ENCODE measurements around the gene PPP1R12B. TPM values are rescaled to one million over a fixed set of nuclear protein-coding genes. Genes with fewer than 3 reads are reported as not detected.
A peak's percentile ranks its signal among the peaks of the same experiment; 100 is the strongest.

PPP1R12B gene
- total and polyA plus RNA-seq, 4 donors = 6.0 to 122 (median 22.0) TPM

- H3K36me3 ChIP-seq (ENCODE audit: control insufficient read depth in 4 of 4, insufficient read depth in 4 of 4, low read length in 4 of 4) = no peaks in the 10 kb centered on the region
- no peak overlapping the region for H3K4me3 ChIP-seq
- 38 to 55% methylated on average over 1 of the region's 1 CpG for WGBS, 2 donors
- H3K9ac ChIP-seq (ENCODE audit: insufficient read depth in 1 of 2, low read length in 2 of 2) = no peak overlapping the region
- no peak overlapping the region for H3K27ac ChIP-seq (ENCODE audit: low read depth in 1 of 2, low read length in 1 of 2)
- peaks cover 0 to 6% (median 0%) of the 10 kb centered on the region in 5 donors for H3K4me1 ChIP-seq (ENCODE audit: control insufficient read depth in 5 of 5, insufficient read depth in 5 of 5, low read length in 5 of 5)
- no peaks in the 10 kb centered on the region for H3K9me3 ChIP-seq (ENCODE audit: control insufficient read depth in 4 of 4, insufficient read depth in 3 of 4, low read length in 3 of 4)
- no peak for ATAC-seq (ENCODE audit: insufficient read depth, low FRiP score)
- TF ChIP-seq, protein P1, sequence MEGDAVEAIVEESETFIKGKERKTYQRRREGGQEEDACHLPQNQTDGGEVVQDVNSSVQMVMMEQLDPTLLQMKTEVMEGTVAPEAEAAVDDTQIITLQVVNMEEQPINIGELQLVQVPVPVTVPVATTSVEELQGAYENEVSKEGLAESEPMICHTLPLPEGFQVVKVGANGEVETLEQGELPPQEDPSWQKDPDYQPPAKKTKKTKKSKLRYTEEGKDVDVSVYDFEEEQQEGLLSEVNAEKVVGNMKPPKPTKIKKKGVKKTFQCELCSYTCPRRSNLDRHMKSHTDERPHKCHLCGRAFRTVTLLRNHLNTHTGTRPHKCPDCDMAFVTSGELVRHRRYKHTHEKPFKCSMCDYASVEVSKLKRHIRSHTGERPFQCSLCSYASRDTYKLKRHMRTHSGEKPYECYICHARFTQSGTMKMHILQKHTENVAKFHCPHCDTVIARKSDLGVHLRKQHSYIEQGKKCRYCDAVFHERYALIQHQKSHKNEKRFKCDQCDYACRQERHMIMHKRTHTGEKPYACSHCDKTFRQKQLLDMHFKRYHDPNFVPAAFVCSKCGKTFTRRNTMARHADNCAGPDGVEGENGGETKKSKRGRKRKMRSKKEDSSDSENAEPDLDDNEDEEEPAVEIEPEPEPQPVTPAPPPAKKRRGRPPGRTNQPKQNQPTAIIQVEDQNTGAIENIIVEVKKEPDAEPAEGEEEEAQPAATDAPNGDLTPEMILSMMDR (IDR thresholded peaks at IDR 0.05; ENCODE audit: control extremely low read depth, extremely low read depth) = no peak
- H3K27me3 ChIP-seq (ENCODE audit: control insufficient read depth in 3 of 3, insufficient read depth in 3 of 3, low read length in 2 of 3) = no peaks in the 10 kb centered on the region
- DNase-seq = no peak
These were observed 43.3 kb upstream of the PPP1R12B start for GRCh38 chr1:202305168-202305567.

DNA sequence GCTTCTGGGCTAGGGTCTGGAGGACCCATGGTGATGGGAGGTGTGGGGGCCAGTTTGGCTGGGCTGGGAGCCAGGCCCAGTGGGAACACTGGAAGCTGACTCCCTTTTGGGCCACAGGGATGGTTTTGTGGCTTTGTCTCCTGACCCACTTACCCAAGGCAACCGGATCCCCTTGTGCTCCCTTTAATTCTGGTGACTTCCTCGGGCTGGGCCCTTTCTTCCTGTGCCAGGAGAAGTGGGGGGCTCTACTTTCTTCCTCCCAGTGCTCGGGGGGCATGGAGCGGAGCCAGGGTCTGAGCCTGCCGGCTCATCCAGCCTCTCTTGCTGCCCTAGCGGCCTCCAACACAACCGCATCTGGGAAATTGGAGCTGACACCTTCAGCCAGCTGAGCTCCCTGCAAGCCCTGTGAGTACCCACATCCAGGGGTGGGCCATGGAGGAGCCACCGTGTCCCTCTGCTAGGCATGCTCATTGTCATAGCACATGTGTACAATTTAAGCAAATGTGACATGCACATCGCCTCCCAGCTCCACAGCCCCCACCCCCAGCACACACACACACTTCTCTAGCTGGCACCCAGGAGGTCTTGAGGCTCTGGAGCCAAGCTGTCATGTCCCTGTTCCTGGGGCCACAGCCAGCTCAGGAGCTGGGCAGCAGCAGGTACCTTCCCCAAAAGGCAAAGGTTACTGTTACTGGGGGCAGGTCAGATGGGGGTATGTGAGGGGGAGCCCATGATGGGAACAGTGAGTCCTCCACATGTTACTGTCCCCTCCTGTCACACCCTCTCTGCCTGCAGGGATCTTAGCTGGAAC is 41.8 kb upstream of the PPP1R12B start:
- H3K27ac ChIP-seq (ENCODE audit: low read depth in 1 of 2, low read length in 1 of 2) = no peak overlapping the region
- 81 to 82% methylated on average over 9 of the region's 9 CpGs for WGBS, 2 donors
- no peaks in the 10 kb centered on the region for H3K27me3 ChIP-seq (ENCODE audit: control insufficient read depth in 3 of 3, insufficient read depth in 3 of 3, low read length in 2 of 3)
- peaks cover 0 to 6% (median under 1%) of the 10 kb centered on the region in 5 donors for H3K4me1 ChIP-seq (ENCODE audit: control insufficient read depth in 5 of 5, insufficient read depth in 5 of 5, low read length in 5 of 5)
- H3K9me3 ChIP-seq (ENCODE audit: control insufficient read depth in 4 of 4, insufficient read depth in 3 of 4, low read length in 3 of 4) = no peaks in the 10 kb centered on the region
- DNase-seq (peak in 1 of 3 donors; percentile 29), ATAC-seq (ENCODE audit: insufficient read depth, low FRiP score) (no peak)
- H3K9ac ChIP-seq (ENCODE audit: insufficient read depth in 1 of 2, low read length in 2 of 2) = no peak overlapping the region
- TF ChIP-seq, protein P1 (IDR thresholded peaks at IDR 0.05; ENCODE audit: control extremely low read depth, extremely low read depth) = no peak
- no peaks in the 10 kb centered on the region for H3K36me3 ChIP-seq (ENCODE audit: control insufficient read depth in 4 of 4, insufficient read depth in 4 of 4, low read length in 4 of 4)
- H3K4me3 ChIP-seq = no peak overlapping the region

DNA sequence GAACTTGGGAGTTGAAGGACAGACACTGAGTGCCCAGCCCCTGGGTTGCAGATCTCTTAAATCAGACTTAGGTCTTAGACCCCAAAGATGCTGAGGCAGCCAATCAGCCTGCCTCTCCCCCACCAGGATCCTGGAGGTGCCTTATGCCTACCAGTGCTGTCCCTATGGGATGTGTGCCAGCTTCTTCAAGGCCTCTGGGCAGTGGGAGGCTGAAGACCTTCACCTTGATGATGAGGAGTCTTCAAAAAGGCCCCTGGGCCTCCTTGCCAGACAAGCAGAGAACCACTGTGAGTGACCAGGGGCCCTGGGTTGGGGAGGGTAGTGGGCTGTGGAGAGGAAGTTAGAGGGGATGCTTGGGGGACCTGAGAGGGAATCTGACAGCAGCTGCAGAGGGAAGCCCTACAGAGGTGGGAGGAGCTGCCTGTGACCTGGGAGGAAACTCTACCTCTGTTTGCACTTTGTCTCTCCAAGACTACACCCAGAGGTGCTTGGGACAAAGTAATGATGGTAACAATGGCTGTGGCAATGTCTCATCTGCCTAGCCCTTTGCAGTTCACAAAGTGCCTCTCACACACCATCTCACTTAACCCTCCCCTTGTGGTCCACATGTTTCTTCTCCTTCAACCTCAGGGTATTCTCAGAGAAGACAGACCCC is 38.3 kb upstream of the PPP1R12B start:
- Histone ChIP-seq H3K4me1 (ENCODE audit: control insufficient read depth in 5 of 5, insufficient read depth in 5 of 5, low read length in 5 of 5) (peaks cover 0 to 6% (median 3%) of the 10 kb centered on the region in 5 donors), H3K9ac (ENCODE audit: insufficient read depth in 1 of 2, low read length in 2 of 2) (no peak overlapping the region), H3K36me3 (ENCODE audit: control insufficient read depth in 4 of 4, insufficient read depth in 4 of 4, low read length in 4 of 4) (no peaks in the 10 kb centered on the region), H3K9me3 (ENCODE audit: control insufficient read depth in 4 of 4, insufficient read depth in 3 of 4, low read length in 3 of 4) (no peaks in the 10 kb centered on the region), H3K27ac (ENCODE audit: low read depth in 1 of 2, low read length in 1 of 2) (no peak overlapping the region), H3K27me3 (ENCODE audit: control insufficient read depth in 3 of 3, insufficient read depth in 3 of 3, low read length in 2 of 3) (no peaks in the 10 kb centered on the region), H3K4me3 (no peak overlapping the region)
- DNase-seq (no peak), ATAC-seq (ENCODE audit: insufficient read depth, low FRiP score) (no peak)
- TF ChIP-seq, protein P1 (IDR thresholded peaks at IDR 0.05; ENCODE audit: control extremely low read depth, extremely low read depth) = no peak
